Measurements from ENCODE around the gene FNTB.
"Not testable (repeated sequence)": the region's sequence is repeated elsewhere in the genome, so short reads cannot be mapped to it uniquely, and the experiment has no call there.

FNTB gene

GRCh38 chr14:65087835-65088234 is 101.1 kb downstream of the FNTB start:
- DNase-seq (ENCODE audit: low spot score), result not testable (repeated sequence)

- DNase-seq (ENCODE audit: low spot score), result no peak
Observed at GRCh38 chr14:65092349-65092748, 105.7 kb downstream of the FNTB start.

- DNase-seq (ENCODE audit: low spot score), result no peak
Observed at GRCh38 chr14:65095633-65096205, 109.0 kb downstream of the FNTB start.

GRCh38 chr14:65096323-65097089 is 109.8 kb downstream of the FNTB start:
- DNase-seq (ENCODE audit: low spot score), result no peak

GRCh38 chr14:65098586-65098985 is 111.9 kb downstream of the FNTB start:
- DNase-seq (ENCODE audit: low spot score), result no peak

- peak; percentile 30 for DNase-seq (ENCODE audit: low spot score)
Observed at GRCh38 chr14:65100922-65101541, 114.3 kb downstream of the FNTB start.

GRCh38 chr14:65101631-65102440 is 115.1 kb downstream of the FNTB start:
- no peak for DNase-seq (ENCODE audit: low spot score)

- DNase-seq (ENCODE audit: low spot score), result peak; percentile 99
Observed at GRCh38 chr14:65102441-65103149, 115.9 kb downstream of the FNTB start, which contains the start of gene MAX. TSS of gene MAX (minus strand) at chr14:65102517. CDS start at chr14:65102339, 178 bp downstream.

- peak; percentile 35 for DNase-seq (ENCODE audit: low spot score)
Observed at GRCh38 chr14:65103150-65103760, 116.6 kb downstream of the FNTB start.

- DNase-seq (ENCODE audit: low spot score), result no peak
Observed at GRCh38 chr14:65104791-65105190, 118.1 kb downstream of the FNTB start.

GRCh38 chr14:65106316-65106715 is 119.6 kb downstream of the FNTB start:
- no peak for DNase-seq (ENCODE audit: low spot score)

GRCh38 chr14:65106736-65107135 is 120.0 kb downstream of the FNTB start:
- DNase-seq (ENCODE audit: low spot score), result no peak

- no peak for DNase-seq (ENCODE audit: low spot score)
Observed at GRCh38 chr14:65107200-65107599, 120.5 kb downstream of the FNTB start.

- no peak for DNase-seq (ENCODE audit: low spot score)
Observed at GRCh38 chr14:65109357-65109756, 122.7 kb downstream of the FNTB start.

GRCh38 chr14:65110525-65110924 is 123.8 kb downstream of the FNTB start:
- peak; percentile 23 for DNase-seq (ENCODE audit: low spot score)
